GM18909 (cell line): ENCODE results near the gene UNC5B.
"Not testable (repeated sequence)": the region's sequence is repeated elsewhere in the genome, so short reads cannot be mapped to it uniquely, and the experiment has no call there.

ENCODE experiments used
- ATAC-seq: cut with Tn5 transposase; IDR thresholded peaks from one replicate; pipeline ENCODE4 v1.9.1; 2021; ENCODE audit warnings: mild to moderate bottlenecking; ENCODE audit not compliant: unreplicated experiment, poor library complexity

Gene UNC5B

DNA sequence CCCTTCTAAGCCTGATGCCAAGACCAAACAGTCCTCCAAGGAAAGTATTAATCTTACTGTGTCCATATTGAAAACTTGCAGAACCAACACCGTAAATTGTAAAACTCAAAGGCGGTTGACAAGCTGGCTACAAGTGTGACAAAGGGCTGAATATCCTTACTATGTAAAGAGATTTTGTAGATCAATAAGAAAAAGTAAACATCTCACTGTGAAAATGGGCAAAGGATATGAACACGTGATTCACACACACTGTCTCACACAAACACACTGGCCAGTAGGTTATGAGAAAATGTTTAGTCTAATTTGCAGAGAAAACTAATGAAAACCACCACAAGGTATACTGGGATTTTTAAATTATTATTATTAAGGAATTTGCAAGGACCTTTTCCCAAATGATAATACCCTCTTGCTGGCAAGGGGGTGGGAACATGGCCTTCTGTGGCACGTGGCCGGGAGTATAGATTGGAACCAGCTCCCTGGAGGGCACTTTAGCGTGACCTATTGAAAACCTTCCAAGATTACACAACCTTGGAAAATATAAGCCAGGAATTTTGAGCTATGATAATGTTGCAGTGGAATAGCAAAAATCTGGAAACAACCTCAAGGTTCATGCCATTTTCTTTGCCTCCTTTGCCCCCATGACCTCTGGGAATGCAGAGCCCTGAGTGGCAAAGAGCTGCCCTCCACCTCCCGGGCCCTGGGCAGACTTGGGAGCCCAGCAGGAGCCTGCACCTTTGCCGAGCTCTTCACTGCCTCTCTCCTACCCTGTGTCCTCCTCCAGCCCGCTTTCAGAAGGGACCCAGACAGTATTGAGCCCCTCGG is 80.5 kb downstream of the UNC5B start:
- ATAC-seq, result no peak

GRCh38 chr10:71293446-71294084 is 81.2 kb downstream of the UNC5B start:
- ATAC-seq, result no peak

GRCh38 chr10:71294091-71294561 is 81.8 kb downstream of the UNC5B start:
- no peak for ATAC-seq

DNA sequence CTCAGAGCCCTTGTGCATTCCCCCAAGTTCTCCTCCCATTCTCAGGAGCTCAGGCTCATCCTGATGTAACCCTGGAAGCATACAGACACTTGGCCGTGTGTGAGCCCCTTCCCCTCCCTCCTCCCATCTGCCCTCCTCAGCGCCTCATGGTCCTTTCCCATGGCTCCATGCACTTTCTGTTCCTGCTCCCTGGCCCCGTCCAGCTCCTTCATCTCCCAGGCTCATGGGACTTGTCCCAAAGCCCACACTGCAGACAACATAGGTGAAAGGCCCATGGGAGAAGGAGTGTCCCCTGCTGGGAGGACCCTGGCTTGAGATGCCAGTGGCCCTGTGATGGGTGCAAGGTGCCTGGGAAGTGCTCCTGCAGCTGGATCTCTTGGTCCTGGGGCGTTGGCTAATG is 82.5 kb downstream of the UNC5B start:
- no peak for ATAC-seq

- no peak for ATAC-seq
Observed at GRCh38 chr10:71295641-71296040, 83.3 kb downstream of the UNC5B start.

- ATAC-seq, result no peak
Observed at GRCh38 chr10:71296086-71296485, 83.7 kb downstream of the UNC5B start.

GRCh38 chr10:71296811-71297210 is 84.4 kb downstream of the UNC5B start:
- ATAC-seq, result not testable (repeated sequence)

DNA sequence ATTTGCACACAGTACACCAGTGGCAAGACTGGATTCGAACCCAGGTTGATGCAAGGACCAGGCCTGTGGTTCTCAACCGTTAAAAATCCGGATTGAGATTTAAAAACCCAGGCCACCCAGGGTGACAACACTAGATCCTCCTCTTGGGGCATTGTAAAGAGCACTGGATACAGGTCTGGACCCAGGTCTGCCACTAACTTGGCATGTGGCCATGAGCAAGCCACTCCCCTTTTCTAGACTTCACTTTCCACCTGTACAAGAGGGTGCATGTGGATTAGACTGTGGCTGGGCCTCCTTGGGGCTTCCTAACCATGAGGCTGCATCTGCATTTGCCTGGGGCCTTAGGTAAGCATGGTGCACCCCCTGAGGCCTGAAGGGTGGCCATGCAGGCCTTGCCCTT is 85.0 kb downstream of the UNC5B start:
- ATAC-seq, result no peak

GRCh38 chr10:71299071-71299785 is 86.9 kb downstream of the UNC5B start:
- no peak for ATAC-seq

DNA sequence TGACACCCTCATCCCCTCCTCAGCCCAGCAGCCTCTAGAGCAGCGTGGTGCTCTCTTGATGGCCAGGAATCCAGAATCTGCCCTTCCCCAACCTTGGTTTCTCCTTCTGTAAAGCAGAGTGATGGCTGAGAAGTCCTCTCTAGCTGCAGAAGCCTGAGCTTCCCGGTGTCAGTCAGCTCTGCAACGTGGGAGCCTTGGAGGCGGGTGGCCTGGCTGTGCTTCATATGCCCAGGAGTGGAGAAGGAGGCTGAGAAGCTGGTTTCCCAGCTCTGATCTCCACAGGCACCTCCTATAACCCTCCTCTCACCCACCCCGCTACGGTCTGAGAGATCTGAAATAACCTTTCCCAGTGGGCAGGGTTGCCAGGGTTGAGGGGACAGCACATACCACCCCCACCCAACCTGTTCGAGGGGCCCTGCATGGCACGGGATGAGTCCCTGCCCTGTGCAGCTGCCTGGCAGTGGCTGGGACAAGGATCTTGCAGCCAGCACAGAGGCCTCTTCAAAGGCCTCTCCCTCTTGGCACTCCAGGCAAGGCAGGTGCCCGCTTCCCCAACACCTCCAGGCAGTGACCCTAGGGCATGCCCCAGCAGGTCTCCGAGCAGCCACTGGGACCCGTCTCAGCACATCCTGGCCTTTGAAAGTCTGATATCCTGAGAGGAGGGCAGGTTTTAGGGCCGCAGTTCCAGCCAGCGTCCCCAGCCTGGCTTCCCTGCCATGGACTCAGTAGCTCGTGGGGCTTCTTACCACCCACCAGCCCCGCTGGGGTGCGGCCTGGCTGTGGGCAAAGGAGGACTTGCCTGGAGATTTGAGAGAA is 88.4 kb downstream of the UNC5B start:
- no peak for ATAC-seq

GRCh38 chr10:71301371-71301916 is 89.1 kb downstream of the UNC5B start:
- ATAC-seq, result no peak

DNA sequence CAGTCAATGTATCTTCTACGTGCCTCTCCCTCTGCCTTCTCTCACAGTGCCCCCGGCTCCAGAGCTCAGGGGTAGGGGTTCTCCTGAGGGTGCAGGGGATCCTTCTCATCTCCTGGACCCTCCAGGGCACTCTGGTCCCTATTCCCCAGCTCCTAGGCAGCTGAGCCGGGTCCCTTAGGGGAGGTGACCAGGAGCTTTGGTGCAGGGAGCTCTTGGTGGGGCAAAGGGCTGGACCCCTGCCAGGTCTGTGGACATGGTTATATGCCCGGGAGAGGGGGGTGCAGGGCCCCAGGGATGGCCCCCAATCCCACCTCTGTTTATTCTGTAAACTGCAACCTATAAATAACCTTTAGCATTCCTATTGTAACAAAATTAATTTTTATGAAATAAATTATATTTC is 90.1 kb downstream of the UNC5B start:
- ATAC-seq, result no peak

DNA sequence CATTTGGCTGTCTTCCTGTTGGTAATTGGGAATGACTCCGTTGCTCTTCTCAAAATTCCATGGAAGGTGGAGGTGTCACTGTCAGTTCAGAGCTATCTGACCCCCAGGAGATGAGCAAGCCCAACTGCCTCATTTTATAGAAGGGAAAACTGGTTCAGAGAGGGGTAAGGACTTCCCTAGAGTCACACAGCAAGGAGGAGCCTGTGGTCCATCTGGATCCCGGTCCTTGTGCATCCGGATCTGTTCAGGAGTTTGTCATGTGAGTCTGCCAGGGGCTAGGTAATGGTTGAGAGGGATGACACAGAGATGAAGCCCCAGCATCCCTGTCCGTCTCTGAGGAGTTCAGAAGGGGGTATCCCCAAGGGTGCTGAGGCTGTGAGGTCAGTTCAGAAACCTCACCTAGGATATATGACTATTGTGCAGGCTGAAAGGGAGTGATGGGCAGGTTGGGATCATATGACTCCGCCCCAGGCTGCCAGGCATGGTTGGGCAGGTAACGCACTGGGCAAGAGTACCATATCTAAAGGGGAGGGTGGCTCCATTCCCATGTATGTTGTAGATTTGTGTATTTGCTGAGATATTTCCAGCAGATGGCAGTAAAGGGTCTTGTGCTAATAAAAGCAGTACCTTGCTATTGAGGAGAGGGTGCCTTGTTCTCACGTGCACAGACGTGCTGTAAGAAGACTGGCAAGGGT is 90.7 kb downstream of the UNC5B start:
- ATAC-seq, result no peak

DNA sequence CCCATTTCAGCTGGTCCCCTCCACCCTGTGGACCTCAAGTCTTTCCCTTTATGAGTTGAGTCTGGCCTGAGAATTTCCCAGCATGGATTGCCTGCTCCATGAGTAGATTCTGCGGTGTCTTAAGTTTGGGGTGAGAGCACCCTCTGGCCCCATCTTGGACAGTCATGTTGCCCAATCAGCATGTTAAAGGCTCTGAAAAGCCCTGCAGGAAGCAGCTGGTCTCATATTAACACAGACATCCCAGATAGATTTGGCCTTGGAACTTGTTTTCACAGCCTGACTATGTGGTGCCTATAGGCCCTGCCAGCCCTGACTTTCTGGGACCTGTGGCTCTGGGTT is 91.2 kb downstream of the UNC5B start:
- ATAC-seq, result no peak

DNA sequence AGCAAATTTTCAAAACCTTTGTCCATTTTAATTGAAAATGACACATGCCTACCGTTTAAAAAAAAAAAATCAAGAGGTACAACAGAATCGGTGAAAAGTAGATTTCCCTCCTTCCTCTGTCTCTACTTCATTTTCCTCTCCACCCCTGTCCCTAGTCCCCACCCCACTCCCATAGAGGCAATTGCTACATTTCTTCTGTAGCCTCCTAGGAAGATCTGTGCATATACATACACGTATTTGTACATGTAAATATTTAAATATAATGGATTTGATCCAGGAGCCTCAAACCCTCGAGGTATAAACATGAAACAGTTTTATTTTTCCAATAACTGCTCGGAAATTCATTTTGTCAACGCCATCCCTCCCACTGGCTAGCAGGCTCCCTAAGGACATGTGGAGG is 92.5 kb downstream of the UNC5B start:
- no peak for ATAC-seq

DNA sequence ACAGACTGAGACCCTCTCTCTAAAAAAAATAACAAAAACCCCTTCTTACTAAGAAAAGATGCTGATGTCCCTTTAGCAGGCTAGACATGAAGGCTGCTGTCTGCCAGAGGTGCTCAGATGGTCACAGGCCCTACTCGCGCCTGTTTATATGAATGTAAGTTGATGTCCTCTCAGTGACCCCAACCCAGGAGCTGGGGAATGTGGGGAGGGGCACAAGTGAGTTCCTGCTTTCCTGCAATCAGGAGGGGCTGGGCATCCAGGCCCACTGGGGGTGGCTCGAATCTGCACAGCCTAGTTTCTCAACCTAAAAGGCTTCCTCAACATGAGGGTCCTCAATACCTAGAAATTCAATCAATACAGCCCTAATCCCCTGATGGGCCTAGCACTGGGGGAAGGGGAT is 94.6 kb downstream of the UNC5B start:
- ATAC-seq, result no peak

GRCh38 chr10:71307469-71308085 is 95.2 kb downstream of the UNC5B start:
- ATAC-seq, result no peak

- ATAC-seq, result no peak
Observed at GRCh38 chr10:71308244-71308643, 95.9 kb downstream of the UNC5B start.

DNA sequence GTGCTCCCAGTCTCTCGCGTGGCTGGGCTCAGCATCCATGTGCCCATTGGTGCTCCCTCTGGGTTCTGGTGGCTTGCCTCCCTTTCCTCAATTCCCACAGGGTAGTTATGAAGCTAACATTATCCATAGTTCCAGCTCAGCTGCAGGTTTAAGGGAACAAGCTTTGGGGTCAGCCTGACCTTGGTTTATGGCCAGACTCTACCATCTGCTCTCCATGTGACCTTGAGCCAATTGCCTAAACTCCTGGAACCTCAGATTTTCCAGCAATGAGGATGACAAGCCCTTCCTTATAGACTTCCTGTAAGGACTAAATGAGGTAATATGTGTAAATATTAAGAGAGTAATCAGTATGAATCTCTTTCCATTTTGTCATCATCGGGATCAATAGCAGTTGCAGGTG is 96.6 kb downstream of the UNC5B start:
- ATAC-seq, result no peak
